NAMALWA (cell line): ENCODE data around the gene ATP2C2.
A peak's percentile ranks its signal among the peaks of the same experiment; 100 is the strongest.

Experiments used
- DNase-seq: peaks from one replicate; pipeline ENCODE4 v3.0.0-alpha.2; 2015; ENCODE audit warnings: low spot score

Gene ATP2C2

DNA sequence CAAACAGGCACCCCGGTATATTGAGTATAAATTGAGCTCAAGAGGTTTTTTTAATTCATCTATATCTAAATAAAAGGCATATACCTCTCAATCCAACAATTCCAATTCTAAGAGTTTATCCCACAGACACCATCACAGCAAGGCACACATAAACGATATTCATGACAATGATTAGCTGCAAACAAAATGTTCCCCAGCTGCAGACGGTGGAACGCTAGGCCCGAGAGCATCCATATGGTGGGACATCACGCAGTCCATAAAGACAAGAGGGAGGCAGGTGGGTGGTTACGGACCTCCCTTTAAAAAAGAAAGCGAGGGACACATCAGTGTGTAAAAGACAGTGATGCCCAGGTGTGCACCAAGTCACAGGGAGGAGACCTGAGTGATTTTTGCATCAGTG is 108.1 kb downstream of the ATP2C2 start:
- no peak for DNase-seq

DNA sequence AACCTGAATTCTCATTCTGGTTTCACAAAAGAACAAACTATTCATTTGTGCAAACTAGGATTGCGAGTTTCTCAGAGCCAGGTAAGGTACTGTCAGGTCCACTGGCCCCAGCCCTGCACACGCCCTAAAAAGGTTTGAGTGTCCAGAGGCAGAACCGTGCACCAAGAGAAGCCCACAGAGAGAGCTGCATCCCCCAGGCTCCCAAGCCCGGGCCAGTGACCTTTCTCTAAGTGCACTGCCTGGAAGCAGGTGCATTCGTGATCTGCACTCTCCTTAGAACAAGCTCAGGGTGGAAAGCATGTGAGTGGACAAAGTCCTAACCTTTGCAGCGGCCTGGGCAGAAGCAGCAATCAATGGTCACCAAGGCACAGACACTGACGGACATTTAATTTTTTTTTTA is 109.3 kb downstream of the ATP2C2 start:
- DNase-seq, result no peak

DNA sequence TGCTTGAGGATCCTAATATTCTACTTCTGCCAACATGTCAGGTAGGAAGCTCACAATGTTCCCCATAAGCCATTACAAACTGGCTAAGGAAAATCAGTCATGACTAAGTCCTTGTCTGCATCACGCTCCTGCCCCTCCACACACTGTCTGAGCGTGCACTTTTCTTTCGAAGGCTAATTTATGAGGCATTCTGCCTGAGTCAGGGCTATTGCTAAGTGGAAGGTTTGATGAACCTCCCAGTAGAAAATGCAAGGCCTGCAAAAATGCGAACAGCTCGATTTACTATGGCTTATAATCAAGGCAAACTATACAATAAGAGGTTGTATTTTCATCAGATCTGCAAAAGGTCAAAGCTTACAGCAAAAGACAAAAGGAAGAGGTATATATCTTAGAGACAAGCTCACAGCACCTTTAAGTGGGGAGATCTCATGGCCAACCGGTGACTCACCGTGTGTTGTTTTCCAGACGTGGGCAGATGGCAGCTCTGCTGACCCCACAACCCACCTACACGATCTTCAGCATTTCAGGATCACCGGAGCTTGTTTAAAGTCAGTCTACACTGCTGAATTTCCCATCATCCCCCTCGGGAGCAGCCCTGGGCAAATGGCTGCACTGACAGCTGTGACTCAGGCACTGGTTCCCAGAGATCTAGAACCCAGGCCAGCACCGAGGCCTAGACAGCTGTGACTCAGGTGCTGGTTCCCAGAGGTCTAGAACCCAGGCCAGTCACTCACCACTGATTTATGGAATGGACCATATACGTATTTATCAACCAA is 110.0 kb downstream of the ATP2C2 start:
- DNase-seq, result no peak

DNA sequence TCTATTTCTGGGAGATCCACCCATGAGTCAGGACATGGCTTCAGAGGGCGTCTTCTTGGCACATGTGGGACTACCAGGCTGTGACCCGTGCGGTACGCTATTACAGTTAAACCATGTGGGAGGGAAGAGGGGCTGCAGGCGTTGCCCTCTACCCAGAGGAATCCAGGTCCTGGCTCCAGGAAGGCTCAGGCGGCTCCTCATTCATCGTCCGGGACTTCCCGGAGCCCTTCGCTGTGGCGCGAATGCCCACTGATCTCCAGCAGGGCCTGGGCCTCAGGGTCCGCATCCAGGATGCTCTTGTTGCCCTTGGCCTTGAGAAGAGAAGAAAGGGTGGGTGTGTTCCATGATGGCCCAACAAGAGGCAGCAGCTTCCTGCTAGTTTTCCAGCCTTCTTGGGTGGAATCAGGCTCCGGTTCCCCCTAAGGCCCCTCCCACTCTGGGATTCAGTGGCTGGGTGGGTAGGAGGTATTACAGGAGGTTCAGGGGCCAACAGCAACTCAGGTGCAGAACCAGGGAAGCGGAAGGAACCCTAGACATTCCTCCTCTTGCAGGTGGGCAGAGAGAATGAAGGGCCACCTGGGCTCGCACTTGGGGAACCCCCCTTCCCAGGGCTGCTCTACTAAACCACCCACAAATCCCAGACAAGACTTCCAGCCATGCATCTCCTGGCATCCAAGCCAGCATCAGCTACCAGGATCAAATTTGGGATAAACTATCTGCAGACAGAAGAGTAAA is 111.5 kb downstream of the ATP2C2 start:
- no peak for DNase-seq

DNA sequence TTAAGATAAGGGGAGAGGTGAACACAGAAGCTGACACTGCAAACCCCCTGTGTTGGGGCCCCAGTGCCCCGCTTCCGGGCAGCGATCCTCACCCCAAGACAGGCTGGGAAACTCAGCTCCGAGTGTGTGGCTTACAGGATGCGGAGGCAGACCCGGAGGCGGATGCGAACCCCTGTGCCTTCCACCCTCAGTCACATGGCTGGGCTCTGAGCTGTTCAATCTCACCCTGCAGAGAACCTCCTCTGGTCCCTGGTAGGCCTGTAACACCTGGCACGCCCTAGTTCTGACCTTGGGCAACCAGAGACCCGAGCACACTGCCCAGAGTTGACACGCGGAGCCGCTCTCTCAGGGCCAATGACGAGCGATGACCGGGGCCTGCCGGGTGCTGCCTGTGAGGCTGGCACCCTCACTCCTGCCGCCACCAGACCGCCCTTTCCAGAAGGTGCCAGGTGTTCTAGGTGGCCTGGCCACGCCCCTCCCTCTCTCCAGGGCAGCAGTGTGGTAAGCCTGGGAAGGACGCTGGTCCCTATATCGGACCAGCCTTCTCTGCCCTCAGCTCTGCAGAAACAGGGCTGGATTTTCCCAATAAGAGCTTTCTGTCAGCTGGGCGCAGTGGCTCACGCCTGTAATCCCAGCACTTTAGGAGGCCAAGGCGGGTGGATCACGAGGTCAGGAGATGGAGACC is 112.9 kb downstream of the ATP2C2 start:
- no peak for DNase-seq

DNA sequence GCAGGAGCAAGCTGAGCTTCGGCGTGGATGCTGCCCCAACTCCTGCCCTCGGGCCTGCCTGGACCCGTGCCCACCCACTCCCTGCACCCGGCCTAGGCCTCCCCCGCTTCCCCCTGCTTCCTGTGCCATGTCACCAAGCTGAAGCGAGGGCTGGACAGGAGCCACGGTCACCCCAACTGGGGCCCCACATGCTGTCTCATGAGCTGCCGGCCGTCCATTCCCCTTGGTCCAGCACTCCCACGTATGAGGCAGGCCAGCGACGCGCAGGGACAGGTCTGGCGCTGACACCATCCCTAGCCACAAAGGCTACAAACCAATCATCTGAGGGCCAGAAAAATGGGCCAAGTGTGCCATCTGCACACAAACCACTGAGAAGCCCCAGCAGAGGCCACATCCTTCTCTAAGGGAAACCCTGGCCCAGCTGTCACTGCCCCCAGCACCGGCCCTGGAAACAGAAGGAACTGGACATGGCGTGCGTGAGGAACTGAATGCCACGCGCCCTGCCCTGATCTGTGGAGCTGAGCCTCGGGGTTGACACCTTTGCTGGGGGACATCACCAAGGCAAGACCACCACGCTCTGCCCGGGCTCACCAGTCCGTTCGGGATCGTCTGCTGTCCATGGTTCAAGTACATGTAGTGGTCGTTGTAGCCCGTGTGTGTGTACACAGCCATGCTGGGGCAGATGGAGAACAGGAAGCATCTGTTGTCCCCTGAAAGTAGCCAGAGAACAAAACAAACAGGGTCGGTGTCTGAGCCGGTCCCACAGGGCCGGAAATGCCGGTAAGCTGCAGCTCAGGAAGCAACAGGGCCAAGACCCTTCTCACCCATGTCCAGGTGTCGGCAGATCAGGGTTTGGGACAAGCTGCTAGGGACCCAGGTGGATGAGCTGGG is 113.9 kb downstream of the ATP2C2 start:
- no peak for DNase-seq

DNA sequence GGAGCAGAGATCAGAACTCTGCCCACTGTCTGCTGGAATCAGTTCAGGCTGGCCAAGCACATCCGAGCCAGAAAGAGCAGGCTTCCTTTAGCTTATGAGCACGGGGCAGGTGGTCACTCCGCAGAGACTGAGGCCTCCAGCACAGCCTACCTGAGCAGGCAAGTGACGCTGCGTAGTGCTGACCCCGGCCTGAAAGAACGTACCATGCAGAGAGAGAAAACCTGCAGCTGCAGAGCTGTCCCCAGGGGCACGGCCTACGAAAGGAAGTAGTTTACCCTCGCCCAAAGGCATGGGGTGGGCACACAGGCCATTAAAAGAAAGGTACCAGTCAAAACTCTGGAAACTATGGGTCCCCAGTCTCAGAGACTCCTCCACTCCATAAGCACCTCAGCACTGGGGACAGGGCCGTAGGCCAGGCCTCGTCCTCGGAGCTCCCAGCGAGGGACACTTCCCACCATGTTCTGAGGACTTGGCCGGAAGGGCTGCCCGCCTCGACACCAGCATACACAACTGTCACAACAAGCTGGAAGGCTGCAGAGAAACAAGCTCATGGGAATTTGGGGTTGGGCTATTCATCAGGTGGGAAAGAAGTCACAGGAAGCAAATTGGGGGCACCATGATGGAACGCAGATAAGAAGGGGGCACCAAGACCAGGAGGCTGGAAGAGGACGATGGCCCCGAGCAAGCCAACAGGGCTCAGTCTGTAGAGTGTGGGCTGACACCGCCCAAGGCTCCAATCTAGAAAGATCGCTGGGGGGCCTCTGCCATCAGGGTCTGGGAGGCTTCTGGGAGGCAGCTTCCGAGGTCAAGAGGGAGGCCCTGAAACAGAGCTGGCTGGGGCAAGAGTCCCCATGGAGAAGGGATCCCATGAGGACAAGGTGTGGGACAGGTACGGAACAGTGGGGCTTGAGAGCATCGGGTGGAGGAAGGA is 114.9 kb downstream of the ATP2C2 start:
- no peak for DNase-seq

DNA sequence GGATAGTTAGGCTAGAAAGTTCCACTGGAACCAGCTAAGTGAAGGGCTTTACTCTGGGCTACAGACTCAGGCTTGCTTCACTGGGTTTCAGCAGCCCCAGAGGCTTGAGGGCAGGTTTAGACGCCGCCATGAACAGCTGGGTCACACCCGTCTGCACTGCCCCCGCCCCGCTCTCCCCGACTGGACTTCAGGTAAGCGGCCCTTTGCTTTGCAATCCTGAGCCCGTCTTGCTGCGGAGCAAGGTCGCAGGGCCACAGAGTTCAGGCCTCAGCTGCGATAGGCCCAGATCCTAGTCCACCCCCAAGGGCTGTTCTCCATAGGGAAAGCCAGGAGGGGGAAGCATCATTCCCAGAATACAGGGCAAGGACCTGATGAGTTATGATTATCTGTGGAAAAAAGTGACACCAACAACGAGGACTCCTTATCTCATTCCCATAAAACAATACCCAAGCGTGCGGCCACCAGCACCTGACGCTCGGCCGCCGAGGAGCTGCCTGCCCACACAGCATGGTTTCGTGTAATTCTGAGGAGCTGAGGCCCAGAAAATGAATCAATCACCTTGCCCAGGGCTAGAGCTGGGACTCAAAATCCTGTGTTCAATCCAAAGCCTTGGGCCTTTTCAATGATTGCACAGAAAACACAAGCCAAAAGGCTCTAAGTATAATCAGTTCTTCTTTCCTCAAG is 115.7 kb downstream of the ATP2C2 start:
- DNase-seq, result no peak

DNA sequence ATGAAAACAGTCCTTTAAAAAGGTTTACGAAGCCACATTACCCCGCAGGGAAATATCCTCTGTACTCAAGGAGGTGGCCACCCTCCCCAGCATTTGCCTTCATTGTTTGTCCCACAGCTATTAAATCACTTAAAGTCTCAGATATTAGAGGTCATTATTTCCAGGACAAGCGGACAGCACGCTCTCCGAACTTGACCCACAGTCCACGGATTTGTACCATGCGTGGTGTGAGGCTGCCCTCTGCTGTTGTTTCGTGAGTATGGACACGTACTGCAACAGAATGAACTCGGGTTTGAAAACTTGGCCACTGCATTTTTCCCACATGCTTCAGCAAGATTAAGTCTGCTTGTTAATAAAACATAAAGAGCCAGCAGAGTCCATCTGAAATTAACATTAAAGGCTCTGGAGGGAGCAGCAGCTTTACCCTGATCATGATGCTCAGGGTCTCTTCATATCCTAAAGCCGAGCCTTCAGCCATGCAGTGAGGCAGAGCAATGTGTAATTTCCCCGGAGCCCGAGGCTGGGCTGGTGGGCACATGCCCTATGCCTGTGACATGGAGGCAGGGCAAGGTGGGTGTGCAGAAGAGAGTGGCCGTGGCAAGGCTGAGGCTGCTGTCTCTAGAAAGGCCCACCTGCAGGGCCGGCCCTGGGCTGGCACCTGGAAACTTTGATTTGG is 116.4 kb downstream of the ATP2C2 start:
- DNase-seq, result peak; percentile 62

DNA sequence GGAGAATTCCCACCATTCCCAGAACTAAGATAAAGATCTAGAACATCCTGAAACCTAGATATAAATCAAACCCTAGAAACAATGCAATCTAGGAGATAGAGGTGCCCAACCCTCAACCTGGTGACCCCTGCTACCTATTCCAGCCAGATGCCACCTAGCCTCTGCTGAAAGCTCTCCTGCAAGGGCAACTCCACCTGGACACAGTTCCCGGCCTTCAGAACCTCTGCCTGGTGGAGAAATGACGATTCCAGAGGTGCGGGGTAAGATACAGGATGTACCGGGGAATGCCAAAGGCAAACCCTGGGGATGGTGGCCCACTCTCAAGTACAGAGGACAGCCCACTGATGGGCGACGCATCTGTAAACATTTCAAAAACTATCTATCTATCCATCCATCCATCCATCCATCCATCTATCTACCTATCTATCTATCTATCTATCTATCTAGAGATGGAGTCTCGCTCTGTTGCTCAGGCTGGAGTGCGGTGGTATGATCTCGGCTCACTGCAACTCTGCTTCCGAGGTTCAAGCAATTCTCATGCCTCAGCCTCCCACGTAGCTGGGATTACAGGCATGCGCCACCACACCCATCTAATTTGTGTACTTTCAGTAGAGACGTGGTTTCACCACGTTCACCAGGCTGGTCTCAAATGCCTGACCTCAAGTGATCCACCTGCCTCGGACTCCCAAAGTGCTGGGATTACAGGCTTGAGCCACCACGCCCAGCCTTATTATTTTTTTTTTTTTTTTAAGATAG is 117.1 kb downstream of the ATP2C2 start:
- DNase-seq, result no peak

DNA sequence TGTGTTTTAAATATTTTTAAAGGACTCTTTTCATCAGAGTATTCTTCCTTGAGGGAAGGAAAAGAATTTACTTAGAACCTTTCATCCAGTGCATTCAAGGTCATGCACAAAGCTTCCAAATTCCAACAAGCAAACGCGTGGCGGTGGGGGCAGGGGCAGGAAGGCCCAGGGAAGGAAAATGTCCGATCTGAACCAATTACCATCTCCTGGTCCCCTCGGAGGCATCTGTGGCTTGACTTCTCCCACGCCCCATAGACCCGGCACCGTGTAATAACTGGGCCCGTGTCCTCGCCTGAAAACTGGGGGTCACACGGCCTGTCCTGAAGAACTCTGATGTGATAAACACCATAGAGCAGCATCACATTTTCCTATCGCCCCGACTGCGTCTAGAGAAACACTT is 117.8 kb downstream of the ATP2C2 start:
- DNase-seq, result no peak

DNA sequence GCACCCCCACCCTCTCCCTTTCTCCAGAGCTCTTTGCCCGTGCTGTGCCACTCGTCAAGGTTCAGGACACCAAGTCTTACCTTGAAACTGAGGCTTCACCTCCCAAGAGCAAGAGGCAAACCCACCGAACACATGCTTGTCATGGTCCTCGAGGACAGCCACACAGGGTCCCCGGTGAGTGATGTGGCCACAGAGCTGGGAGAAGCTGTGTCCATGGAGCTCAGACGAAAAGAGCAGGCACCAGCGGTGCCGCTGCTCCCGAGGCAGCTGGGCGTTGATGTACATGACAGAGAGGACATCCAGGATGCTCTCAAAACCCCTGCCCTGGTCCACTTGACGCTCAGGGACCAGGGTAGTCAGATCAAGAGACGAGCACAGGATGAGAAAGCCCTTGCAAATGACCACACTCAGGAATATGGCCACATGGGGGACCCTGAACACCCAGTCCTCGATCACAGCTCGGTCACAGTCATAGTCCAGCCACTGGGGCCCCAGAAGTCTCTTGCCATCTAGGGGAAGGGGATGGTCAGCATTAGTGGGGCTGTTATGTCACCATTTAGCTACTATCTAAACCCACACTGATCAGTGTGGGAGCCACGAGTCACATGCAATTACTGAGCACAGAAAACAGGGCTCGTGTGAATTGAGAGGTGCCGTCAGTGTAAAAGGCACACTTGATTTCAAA is 118.4 kb downstream of the ATP2C2 start:
- no peak for DNase-seq

DNA sequence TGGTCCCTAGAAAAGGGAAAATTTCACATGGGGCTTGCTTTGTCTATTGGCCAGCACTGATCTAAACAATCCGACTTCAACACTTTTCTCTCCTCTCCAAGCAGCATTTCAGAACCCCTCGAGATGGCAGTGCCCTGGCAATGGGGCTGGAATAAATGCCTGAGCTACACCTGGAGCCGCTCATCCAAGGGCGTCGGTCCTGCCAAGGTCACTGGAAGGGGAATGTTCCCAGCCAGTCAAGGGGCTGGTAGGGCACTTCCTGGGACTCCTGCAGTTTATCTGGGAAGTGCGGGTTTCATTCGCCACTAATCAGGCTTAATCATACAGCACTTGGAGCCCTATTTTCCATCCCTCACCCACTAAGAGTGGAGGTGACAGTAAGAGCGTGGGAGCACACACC is 119.0 kb downstream of the ATP2C2 start:
- no peak for DNase-seq

DNA sequence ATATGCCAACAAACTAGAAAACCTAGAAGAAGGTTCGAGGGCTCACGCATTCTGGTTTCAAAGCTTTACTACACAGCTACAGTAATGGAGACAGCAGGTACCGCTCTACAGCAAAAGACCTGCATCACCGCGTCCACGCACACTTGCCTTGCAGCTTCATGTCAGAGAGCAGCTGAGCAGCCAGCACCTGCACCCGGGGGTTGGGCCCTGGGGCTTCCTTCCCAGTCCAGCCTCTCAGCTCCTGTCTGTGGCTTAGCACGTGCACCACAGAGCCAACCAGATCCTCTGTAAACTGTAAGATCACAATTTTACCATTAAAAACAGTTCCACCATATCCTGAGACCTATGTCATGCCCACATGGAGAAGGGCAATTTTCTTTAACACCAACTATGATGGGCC is 120.8 kb downstream of the ATP2C2 start:
- DNase-seq, result no peak

DNA sequence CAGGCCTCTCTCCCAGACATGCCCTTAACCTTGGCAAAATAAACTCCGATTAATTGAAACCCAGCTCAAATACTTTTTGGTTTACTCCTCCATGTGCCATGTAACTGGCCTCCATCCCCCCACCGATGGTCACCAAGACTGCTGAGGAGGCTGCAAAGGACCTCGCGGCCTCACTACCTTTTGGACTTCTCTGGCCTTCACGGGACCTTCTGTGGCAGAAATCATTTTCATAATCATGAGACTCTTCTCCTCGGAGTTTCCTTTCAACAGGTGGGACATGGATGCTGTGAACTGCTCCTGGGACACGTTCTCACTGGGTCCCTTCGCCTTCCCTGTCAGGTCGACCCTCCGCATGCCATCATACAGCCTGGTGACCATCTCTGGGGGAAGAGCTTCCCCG is 127.2 kb downstream of the ATP2C2 start:
- DNase-seq, result no peak

DNA sequence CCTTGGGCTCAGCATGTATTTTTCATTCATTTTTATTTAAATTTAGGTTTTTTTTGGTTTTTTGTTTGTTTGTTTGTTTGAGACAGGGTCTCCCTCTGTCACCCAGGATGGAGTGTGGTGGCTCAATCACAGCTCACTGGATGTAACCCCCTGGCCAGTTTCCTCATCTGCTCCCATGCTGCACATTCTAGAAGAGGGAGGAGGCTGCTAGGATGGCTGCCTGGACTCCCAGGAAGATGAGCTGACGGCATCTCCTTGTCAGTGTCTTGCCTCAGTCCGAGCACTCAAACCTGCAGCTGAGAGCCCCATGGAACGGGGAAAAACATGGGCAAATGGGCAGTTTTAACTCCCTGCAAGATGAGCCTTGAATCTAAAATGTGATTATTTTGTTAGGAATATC is 128.7 kb downstream of the ATP2C2 start:
- DNase-seq, result no peak

DNA sequence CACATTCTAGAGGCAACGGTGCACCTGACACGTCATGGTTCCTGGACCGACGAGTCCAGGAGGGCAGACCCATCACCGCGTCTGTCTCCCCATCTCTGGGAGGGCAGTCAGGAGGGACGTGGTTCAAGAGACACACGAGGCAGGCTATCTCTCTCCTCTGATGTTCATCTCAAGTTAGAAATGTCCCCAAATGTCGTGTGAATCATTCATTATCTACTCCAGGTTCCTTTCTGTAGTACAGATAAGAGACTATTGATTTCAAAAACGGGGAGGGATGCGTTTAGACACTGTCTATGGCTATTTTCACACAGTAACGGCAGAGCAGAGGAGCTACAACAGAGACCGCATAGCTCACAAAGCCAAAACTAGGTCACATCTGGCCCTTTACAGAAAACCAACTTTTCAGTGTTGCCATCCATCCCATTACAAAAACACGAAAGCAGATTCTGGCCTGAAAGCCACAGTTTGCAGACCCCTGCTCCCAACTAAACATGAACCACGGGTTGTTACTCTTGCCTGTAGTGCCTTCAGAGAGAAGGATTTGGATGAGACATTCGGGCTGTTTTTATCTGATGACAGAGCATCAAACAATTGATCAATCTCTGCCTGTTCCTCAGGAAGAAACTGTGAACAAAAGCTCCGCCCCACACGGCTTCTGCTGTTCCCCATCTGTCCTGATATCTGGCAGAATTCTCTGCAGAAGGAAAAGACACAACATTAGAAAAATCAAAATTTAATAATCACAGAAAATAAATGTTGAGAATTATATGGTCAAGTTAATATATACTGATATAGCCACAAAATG is 129.3 kb downstream of the ATP2C2 start:
- DNase-seq, result no peak

DNA sequence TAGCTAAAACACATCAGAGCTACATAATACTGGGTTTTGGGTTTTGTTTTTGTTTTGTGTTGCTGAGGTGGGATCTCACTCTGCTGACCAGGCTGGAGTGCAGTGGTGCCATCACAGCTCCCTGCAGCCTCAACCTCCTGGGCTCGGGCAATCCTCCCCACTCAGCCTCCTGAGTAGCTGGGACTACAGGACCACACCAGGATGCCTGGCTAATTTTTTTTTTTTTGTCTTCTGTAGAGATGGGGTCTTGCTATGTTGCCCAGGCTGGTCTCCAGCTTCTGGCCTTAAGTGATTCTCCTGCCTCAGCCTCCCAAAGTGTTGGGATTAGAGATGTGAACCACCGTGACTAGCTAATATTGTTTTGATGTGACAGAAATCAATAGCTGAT is 129.9 kb downstream of the ATP2C2 start:
- DNase-seq, result no peak
